ENCODE data around the gene IPCEF1.

IPCEF1 gene, protein sequence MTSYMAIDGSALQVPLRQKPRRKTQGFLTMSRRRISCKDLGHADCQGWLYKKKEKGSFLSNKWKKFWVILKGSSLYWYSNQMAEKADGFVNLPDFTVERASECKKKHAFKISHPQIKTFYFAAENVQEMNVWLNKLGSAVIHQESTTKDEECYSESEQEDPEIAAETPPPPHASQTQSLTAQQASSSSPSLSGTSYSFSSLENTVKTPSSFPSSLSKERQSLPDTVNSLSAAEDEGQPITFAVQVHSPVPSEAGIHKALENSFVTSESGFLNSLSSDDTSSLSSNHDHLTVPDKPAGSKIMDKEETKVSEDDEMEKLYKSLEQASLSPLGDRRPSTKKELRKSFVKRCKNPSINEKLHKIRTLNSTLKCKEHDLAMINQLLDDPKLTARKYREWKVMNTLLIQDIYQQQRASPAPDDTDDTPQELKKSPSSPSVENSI

DNA sequence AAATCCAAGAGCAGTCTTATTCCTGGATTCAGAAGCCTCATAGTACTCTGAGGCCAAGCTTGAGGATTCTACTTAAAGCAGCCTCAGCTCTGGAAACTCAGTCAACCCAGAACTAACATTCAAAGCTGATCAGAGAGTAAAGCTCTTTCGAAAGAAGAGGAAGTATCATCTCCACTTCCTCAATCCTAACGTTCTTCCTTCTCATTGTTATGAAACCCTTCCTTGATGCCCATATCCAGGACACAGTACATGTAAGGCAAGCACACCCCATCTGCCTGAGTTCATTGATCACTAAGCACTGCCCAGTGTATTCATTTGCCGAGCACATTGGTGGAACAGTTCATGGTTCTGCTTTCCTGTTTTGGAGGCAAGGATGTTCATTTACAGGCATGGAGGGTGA lies at the start of gene IPCEF1:
TSS of gene IPCEF1 (minus strand) at position 114 of the 400 bp plus-strand sequence. CDS start 90,856 bp downstream, outside the sequence.
- no peak for DNase-seq (ENCODE audit: low read depth)

DNA sequence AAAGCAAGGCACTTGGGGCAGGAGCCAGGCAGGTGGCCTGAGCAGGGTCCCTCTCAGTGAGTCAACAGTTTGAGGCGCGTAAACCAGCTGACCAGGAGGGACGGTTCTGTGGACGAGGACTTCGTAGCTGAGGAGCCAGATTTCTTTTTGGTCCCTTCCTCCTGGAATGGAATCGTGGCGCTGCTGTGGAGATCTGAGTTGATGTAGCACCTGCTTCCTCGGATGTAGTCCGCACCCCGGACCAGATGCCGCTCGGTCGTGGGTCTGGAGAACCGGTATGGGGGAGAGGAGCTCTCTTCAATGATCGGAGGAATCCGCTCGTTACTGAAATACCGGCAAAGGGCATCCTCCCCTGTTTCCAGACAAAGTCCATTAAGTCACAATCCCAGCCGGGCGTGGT lies 49.7 kb upstream of the IPCEF1 start:
- DNase-seq (ENCODE audit: low read depth): no peak

DNA sequence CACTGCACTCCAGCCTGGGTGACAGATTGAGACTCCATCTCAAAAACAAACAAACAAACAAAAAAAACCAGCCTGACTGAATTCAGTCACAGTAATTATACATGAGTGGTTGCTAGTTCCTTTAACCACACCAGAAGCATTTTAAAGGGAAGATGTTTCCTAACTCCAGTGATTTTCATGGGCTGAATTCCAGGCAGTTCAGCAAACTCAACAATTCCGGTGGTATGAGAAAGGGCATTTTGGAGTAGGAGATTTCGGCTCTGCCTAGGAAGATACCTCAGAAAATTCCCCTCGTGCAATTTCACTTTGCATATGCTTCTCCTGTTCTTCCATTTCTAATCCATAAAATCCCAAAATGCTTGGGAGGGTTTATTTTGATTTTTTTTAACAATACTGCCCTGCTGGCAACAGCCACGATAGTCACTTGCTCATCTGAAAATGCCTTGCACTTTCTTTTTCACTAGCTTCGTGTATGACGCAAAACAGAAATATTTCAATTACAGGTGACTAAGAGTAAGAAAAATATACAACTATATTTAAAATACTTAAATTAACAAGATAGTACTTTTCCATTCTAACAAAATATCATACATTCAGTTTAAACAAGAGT lies 48.3 kb upstream of the IPCEF1 start:
- DNase-seq (ENCODE audit: low read depth): peak; percentile 85

DNA sequence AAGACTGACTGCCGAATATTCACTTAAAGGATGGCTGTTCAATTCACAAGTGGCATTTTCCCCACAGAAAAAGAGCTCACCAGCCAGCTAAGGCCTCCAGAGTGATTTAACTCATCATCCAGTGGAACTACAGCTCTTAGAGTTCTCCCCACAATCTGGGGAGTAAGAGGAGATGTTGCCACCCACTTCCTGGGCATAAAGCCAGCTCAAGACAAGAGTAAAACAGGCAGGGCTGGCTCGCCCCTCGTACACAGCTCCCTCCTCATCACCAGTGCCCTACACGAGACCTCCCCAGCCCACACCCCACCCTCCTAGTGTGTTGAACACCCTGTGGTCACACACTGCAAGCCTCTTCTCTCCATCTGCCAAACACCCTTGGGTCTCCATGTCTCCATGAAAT lies 47.2 kb upstream of the IPCEF1 start:
- peak; percentile 80 for DNase-seq (ENCODE audit: low read depth)

DNA sequence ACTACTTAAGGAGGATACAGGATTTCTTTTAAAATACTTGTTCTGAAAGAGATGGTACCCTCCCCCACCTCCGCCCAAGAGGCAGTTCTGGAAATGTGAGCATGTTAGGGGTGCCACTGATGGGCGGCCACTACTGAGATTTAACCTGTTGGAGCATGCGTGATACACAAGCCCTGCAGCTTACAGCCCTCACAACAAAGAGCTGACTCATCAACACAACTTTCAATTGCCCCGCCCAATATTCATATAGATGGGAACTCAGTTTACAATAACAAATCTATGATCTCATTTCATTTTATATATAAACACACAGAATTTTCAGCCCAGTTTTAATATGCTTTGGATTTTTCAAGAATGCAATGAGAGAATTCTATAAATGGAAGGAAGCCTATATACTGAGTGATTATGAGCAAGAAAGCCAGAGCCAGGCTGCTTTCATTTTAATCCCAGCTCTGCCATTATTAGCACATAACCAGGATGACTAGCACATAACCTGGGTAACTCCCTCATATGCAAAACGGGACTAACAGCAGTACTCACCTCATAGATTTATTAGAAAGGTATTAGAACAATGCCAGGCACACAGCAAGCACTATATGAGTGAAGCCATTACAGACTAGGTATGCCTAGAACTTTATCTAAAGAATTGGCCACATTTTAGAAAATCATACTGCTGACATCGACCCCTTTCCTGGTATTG lies 45.6 kb upstream of the IPCEF1 start:
- DNase-seq (ENCODE audit: low read depth): no peak

DNA sequence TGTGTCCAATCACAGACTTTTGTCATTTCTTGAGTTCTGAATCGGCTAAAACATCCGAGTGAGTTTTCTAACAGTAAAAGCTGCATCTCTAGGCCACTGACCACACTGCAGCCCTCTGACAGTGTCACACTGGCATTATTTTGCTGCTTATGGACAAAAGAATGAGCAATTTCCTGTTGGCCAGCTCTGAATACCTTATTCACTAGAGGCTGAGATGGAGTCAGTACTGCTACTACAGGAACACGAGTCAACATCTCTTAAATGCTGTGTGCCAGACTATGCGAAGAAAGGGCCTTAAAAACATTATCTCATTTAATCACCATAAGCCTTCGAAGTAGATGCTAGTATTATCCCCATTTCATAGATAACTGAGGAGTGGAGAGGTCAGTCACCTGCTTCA lies 42.5 kb upstream of the IPCEF1 start:
- peak; percentile 81 for DNase-seq (ENCODE audit: low read depth)

DNA sequence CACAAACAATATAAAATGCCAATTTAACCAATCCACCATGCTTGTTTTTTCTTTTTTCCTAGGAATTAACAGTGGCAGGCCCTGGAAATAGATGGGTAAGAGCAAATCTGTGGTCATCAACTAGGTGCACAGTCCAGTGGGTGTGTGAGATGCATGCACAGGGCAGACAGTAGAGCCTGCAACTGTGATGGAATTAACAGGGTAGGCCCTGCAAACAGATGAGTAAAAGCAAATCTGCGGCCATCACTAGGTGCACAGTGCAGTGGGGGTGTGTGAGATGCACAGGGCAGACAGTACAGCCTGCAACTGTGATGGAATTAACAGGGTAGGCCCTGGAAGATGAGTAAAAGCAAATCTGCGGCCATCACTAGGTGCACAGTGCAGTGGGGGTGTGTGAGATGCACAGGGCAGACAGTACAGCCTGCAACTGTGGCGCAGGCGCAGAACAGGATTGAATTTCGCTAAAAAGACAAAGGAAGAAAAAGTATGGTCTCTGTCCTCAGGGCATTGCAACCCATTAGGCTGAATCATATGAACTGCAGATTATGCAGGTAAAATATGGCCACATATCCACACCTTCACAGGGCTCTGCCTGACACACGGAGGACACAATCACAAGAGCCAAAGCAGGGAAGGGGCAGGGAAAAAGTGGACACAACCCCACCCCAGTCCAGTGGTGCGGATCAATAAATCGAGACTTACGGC lies 41.0 kb upstream of the IPCEF1 start:
- no peak for DNase-seq (ENCODE audit: low read depth)

DNA sequence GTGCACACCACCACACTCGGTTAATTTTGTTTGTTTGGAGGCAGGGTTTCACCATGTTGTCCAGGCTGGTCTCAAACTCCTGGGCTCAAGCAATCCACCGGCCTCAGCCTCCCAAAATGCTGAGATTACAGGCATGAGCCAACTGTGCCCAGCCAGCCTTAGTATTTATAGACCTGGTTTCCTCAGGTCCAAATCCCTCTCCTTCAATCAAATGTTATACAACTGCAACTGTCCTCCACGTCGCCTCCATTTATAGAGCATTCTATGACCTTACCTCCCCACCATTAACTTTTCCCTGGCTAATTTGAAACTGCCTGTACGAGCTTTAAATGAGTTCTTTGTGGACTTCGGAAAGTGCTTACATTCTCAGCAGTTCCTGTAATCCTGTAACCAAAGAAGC lies 39.3 kb upstream of the IPCEF1 start:
- DNase-seq (ENCODE audit: low read depth): no peak

DNA sequence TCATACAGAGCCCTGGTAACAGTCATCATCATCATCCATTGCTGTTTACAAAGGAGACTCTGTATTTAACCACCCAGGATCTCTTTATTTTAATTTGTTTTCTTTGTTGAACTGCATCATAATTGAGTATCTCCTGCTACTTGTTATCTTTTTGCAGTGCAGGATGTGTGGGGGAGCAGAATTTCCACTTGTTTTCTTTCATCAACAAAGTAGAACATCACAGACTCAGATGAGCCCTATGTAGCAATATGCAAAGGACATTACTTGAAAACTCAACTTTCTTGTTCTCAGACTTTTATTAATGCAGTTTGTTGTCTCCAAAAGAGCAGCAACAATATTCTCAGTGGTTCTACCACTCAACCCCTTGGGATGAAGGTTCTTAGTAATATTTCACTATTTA lies 38.7 kb upstream of the IPCEF1 start:
- DNase-seq (ENCODE audit: low read depth): no peak

DNA sequence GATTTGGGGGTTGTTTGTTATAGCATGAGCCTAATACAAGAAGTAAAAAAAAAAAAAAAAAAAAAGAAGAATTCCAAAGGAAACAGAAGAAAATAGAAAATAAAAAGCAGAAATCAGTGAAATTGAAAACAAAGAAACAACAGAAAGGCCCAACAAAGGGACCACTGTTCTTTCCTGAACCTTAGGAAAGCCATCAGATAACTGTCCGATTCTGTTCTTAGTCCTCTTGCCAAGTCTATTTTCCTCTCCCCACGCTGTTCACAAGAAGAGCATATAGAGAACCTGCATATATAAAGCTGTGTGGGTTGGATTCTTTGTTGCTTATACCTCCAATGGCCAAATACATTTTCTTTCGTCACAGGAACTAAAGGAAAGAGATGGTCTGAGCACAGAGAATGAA lies 38.0 kb upstream of the IPCEF1 start:
- DNase-seq (ENCODE audit: low read depth): no peak

DNA sequence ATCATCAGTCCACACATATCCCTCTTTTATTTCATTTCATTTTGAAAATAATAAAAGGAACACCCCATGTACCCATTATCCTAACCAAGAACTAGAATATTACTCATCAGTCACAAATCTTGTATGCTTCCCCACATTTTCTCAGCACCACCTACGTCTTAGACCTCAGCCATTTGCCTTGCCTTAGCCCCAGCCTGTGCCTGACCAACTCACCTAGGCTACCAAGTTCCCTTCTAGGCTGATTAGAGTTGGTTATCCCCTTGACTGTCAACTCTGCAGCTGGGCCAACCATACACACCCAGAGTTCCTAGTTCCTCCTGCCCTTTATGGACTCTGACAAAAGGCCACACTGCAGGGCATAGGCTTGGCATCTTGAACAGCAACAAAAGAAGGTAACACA lies 33.4 kb upstream of the IPCEF1 start:
- no peak for DNase-seq (ENCODE audit: low read depth)

DNA sequence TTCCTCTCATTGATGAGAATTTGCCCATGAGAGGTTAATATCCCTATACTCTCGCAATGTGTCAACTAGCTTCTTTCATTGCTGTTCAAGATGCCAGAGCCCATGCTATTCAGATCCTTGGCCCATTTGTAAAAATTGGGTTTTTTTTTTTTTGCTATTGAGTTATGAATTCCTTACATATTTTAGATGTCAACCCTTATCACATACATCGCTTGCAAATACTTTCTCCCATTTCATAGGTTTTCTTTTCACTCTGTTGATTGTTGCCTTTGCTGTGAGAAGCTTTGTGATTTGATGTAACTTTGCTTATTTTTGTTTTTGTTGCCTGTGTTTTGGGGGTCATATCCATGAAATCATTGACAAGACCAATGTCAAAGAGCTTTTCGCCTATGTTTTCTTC lies 32.2 kb upstream of the IPCEF1 start:
- no peak for DNase-seq (ENCODE audit: low read depth)

DNA sequence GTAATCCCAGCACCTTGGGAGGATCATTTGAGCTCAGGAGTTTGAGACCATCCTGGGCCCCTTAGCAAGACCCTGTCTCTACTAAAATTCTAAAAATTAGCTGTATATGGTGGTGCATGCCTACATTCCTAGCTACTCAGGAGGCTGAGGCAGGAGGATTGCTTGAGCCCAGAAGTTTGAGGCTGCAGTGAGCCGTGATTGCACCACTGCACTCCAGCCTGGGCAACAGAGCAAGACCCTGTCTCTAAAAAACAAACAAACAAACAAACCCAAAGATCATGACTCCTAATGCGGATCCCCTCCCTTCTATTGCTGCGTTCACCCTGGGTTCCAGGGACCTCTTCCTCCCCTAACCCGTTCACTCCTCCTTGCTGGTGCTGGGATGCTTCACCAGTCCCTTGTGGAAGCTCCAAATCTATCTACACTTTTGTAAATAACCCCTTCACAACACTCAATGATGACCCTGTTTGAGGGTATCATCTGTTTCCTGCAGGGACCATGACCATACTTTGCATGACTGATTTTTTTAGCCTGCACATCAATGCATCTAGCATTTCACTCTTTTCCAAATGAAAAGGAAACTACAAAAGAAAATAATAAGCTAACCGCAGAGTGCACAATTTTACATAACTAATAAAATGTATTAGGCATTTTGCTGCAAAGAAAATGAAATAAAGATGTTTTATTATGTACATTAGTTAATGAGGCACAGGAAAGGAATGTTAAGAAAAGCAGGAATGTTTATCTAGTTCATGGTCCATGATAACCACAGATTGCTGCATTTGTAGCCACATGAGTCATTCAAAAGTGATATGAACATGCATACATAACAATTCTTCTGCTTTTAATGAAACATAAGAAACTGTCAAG lies 30.5 kb upstream of the IPCEF1 start:
- peak; percentile 95 for DNase-seq (ENCODE audit: low read depth)

DNA sequence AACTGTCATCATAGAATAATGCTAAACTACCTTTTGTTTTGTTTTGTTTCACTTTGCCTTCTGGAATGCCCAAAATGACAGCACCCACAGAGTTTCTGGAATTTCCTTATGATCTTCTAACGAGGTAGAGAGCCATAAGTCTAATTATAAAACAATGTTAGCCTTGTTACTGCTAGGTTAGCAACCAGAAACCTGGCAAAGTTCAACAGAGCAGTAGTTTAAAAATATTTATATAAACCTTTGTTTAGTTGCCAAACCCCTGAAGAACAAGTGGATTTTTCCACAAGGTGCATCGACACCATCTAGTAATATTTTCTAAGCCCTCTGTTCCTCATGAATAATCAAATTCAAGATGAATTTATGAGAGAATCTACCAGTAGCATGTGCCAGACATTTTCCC lies 27.6 kb upstream of the IPCEF1 start:
- DNase-seq (ENCODE audit: low read depth): no peak

DNA sequence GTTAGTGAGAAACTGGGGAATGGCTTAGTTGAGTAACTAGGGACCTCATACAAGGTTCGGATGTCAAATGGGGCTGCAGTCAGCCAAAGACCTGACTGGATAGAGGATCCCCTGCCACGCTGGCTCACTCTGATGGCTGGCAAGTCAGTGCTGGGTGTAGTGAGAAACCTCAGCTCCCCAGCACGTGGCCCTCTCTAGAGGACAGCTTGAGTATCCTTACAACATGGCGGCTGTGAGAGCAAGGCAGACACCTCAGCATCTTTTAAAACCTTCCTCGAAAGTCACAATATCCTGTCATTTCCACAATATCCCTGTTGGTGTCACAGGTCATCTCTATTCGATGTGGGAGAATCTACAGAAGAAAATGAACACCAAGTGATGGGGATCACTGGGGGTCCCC lies 26.7 kb upstream of the IPCEF1 start:
- DNase-seq (ENCODE audit: low read depth): no peak

DNA sequence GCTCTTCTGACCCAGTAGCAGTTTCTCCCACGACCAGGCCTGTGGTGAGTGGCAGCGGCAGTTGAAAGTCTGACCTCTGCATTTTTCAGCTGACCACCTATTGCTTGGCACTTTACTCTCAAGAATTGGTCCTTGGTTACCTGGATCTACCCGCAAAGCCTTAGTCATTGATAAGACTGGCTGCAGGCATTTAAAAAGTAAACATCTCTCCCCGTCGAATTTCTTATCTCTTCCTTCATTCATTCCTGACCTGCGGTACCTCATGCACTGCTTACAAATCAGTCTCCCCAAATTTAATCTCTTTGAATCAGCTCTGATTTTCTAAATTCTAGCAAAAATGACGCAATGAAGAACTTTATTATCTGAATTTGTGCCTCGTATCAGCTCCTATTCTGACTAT lies 26.1 kb upstream of the IPCEF1 start:
- DNase-seq (ENCODE audit: low read depth): no peak

DNA sequence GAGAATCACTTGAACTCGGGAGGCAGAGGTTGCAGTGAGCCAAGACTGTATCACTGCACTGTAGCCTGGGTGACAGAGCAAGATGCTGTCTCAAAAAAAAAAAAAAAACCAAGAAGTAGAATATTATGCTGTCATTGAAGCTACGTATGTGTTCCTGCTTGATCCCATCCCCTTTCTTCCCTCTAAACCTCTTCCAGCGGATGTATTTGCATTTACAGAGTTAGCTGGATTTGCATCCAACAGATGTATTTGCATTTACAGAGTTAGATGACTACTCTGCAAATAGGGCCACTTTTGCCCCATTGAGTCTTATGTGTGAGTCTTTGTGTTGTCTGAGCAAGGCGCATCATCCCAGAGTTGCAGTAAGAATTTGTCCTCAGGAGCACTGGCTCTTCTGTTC lies 24.9 kb upstream of the IPCEF1 start:
- no peak for DNase-seq (ENCODE audit: low read depth)

DNA sequence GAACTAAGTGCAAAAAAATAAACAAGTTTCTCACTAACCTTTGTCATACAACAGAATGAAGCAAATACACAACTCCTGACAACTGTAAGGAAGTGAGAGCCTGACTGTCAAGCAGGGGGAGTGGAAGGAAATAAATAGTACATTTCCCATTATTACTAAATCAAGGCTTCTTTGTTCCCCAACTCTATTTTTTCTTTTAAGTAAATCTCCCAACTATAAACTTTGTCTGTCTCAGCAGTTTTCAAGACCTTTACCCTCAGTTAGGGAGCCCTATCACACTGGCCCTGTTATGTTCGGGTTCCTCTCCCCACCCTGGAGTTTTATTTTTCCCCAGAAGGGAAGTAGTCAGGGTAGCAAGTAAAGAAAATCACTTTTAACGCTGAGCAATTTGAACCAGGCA lies 24.1 kb upstream of the IPCEF1 start:
- DNase-seq (ENCODE audit: low read depth): no peak

DNA sequence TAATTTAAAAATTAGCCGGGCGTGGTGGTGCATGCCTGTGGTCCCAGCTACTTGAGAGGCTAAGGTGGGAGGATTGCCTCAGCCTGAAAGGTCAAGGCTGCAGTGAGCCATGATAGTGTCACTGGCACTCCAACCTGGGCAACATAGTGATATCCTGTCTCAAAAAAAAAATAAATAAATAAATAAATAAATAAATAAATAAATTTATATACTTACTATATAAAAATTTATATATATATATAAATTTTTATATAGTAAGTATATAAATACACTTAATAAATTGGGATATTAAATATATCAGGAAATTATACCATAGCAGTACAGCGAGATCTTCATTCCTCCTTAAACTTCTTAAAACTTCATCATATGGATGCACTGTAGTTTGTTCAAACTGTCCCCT lies 23.0 kb upstream of the IPCEF1 start:
- DNase-seq (ENCODE audit: low read depth): no peak

DNA sequence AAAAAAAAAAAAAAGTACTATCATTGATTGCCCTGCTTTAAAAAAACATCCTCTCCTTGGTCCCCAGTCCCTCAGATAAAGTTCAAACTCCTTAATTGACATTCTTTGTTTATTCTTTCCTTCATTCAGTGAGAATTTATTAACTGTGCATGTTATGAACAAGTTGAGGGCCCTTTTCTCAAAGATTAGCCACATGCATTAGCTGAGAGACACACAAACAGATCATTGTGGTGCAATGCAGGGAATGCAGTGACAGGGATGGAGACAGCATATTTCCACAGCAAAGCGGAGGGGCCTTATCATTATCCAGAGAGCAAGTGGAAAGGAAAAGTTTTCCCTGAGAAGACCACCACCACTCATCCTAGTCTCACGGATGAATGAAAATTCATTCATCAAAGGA lies 21.9 kb upstream of the IPCEF1 start:
- peak; percentile 47 for DNase-seq (ENCODE audit: low read depth)

DNA sequence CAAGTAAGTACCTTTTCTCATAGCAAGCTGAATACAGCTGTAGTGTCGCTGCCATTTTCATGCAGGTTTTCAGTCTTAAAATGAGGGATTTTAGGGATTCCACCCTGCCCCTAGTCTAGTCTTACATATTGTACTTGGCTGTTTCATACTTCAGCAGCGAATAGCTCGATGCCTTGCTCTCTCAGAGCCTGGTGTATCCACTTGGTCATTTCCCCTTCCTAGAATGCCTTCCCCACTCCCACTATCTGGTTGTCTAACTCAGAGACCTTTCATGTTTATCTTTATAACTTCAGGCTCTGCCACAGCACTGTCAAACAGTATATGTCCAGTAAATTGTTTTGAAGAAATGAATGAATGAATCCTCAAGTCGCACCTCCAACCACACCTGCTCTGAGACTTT lies 21.1 kb upstream of the IPCEF1 start:
- no peak for DNase-seq (ENCODE audit: low read depth)

DNA sequence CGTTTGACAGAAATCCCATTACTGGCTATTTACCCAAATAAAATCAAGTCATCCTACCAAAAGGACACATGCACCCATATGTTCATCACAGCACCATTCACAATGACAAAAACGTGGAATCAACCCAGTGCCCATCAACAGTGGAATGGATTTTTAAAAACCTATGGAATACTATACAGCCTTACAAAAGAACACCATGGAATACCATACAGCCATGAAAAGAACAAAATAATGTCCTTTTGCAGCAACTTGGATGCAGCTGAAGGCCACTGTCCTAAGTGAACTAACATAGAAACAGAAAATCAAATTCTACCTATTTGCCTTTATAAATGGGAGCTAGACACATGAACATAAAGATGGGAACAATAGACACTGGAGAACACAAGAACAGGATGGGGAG lies 17.4 kb upstream of the IPCEF1 start:
- no peak for DNase-seq (ENCODE audit: low read depth)

All from EH (cell line).